ENCODE results near the gene TGIF1. TPM values are rescaled to one million over a fixed set of nuclear protein-coding genes. Genes with fewer than 3 reads are reported as not detected.

TGIF1 gene
- total and polyA plus RNA-seq, 5 donors from 2014 or later = 37.3 to 86.8 (median 43.5) TPM

- peaks cover 5% of the 10 kb centered on the region for H3K27me3 ChIP-seq (ENCODE audit: control insufficient read depth, insufficient read depth, low read length)
- H3K4me1 ChIP-seq (ENCODE audit: control insufficient read depth, insufficient read depth, low read length, poor library complexity, severe bottlenecking) = peaks cover 59% of the 10 kb centered on the region
- H3K4me3 ChIP-seq (ENCODE audit: low read depth, low read length) = peak overlapping the region; percentile 69
- DNase-seq (peak; percentile 69 to 89 (median 87)), ATAC-seq (ENCODE audit: low read depth in 2 of 2) (peak; percentile 50 to 56)
- peaks cover 0 to 4% (median 0%) of the 10 kb centered on the region in 7 donors for H3K9me3 Mint-ChIP-seq
- H3K27ac ChIP-seq (ENCODE audit: insufficient read depth, low read length, poor library complexity, severe bottlenecking) = peak overlapping the region; percentile 97
- H3K4me1 Mint-ChIP-seq = peaks cover 7 to 51% (median 28%) of the 10 kb centered on the region in 4 donors
- H3K9me3 ChIP-seq (ENCODE audit: control insufficient read depth in 2 of 2, low read length in 2 of 2) = no peaks in the 10 kb centered on the region
- peaks cover 4% of the 10 kb centered on the region for H3K36me3 Mint-ChIP-seq
- H3K36me3 ChIP-seq (ENCODE audit: control insufficient read depth, insufficient read depth, low read length) = no peaks in the 10 kb centered on the region
- peak overlapping the region; percentile 96 to 99 (median 97) for H3K4me3 Mint-ChIP-seq
- H3K27me3 Mint-ChIP-seq = peaks cover 65% of the 10 kb centered on the region
- peak overlapping the region; percentile 99 to 100 (median 99) for H3K27ac Mint-ChIP-seq
Measured at GRCh38 chr18:3448838-3449511, 997 bp upstream of the TGIF1 start.

- Histone ChIP-seq H3K36me3 (ENCODE audit: control insufficient read depth, insufficient read depth, low read length) (no peaks in the 10 kb centered on the region), H3K4me3 (ENCODE audit: low read depth, low read length) (peak overlapping the region; percentile 69), H3K27ac (ENCODE audit: insufficient read depth, low read length, poor library complexity, severe bottlenecking) (peak overlapping the region; percentile 97), H3K9me3 (ENCODE audit: control insufficient read depth in 2 of 2, low read length in 2 of 2) (no peaks in the 10 kb centered on the region), H3K4me1 (ENCODE audit: control insufficient read depth, insufficient read depth, low read length, poor library complexity, severe bottlenecking) (peaks cover 62% of the 10 kb centered on the region), H3K27me3 (ENCODE audit: control insufficient read depth, insufficient read depth, low read length) (peaks cover 5% of the 10 kb centered on the region)
- peaks cover 0 to 4% (median 0%) of the 10 kb centered on the region in 7 donors for H3K9me3 Mint-ChIP-seq
- peaks cover 4% of the 10 kb centered on the region for H3K36me3 Mint-ChIP-seq
- H3K27me3 Mint-ChIP-seq = peaks cover 66% of the 10 kb centered on the region
- DNase-seq = no peak
- ATAC-seq (ENCODE audit: low read depth in 2 of 2) = peak; percentile 11 to 13
- H3K4me1 Mint-ChIP-seq = peaks cover 9 to 55% (median 33%) of the 10 kb centered on the region in 4 donors
- peak overlapping the region; percentile 99 to 100 (median 99) for H3K27ac Mint-ChIP-seq
- H3K4me3 Mint-ChIP-seq = peak overlapping the region; percentile 96 to 99 (median 97)
Measured at GRCh38 chr18:3449512-3450011, 410 bp upstream of the TGIF1 start.

GRCh38 chr18:3450799-3451182 lies 819 bp downstream of the TGIF1 start:
- Mint-ChIP-seq H3K27ac (peak overlapping the region; percentile 98 to 99 (median 99)), H3K36me3 (peaks cover 4% of the 10 kb centered on the region), H3K4me1 (peaks cover 17 to 64% (median 38%) of the 10 kb centered on the region in 4 donors), H3K4me3 (peak overlapping the region; percentile 96 to 98 (median 96)), H3K27me3 (peaks cover 64% of the 10 kb centered on the region), H3K9me3 (peaks cover 0 to 4% (median 0%) of the 10 kb centered on the region in 7 donors)
- peak overlapping the region; percentile 72 for H3K4me3 ChIP-seq (ENCODE audit: low read depth, low read length)
- H3K9me3 ChIP-seq (ENCODE audit: control insufficient read depth in 2 of 2, low read length in 2 of 2) = no peaks in the 10 kb centered on the region
- peak overlapping the region; percentile 97 for H3K27ac ChIP-seq (ENCODE audit: insufficient read depth, low read length, poor library complexity, severe bottlenecking)
- peaks cover 5% of the 10 kb centered on the region for H3K27me3 ChIP-seq (ENCODE audit: control insufficient read depth, insufficient read depth, low read length)
- H3K36me3 ChIP-seq (ENCODE audit: control insufficient read depth, insufficient read depth, low read length) = no peaks in the 10 kb centered on the region
- DNase-seq (no peak), ATAC-seq (ENCODE audit: low read depth in 2 of 2) (no peak)
- peaks cover 68% of the 10 kb centered on the region for H3K4me1 ChIP-seq (ENCODE audit: control insufficient read depth, insufficient read depth, low read length, poor library complexity, severe bottlenecking)

DNA sequence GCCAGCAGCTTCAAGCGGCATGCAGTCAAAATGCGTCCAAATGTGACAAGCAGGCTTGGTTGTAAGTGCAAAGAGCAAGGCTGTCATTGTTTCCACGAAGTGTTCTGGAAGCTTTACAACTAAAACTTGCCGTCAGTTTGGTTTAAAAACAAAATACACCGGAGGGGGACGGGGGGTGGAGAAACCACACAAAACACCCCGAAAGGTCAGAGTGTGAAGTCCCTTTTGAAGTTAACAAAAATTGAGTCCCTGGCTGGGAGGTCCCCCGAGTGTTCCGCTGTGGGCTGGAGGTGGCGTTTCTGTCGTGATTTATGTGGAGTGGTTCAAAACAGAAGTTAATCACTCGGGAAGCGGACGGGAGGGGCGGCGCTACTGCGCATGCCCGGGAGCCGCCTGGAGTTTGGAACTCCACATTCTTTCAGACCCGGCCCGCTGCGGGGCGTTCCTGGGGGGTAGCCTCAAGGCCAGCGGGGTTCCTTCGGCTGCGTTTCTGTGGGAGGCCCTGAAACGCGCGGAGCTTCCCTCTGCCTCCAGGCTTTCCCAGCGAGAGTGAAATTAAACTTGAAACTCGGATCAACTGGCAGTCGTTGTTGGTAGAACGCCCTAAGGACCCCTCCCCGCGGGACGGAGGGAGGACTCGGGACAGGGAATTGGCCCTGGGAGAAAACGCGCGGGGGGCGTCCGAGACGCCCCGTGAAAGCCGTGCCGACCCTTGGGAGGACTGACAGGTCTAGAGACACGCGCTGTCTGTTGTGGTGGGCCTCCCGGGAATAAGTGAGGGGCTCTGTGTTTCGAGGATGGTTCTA lies 1.4 kb downstream of the TGIF1 start:
- H3K36me3 Mint-ChIP-seq = peaks cover 4% of the 10 kb centered on the region
- H3K4me3 Mint-ChIP-seq = peak overlapping the region; percentile 96 to 98 (median 96)

GRCh38 chr18:3451989-3452749 lies 2.2 kb downstream of the TGIF1 start:
- H3K27ac ChIP-seq (ENCODE audit: insufficient read depth, low read length, poor library complexity, severe bottlenecking) = peak overlapping the region; percentile 97

More for the DNA sequence above, 1.4 kb downstream of the TGIF1 start:
- DNase-seq (peak; percentile 71 to 80 (median 73)), ATAC-seq (ENCODE audit: low read depth in 2 of 2) (peak; percentile 14 to 17)
- peaks cover 0 to 4% (median 0%) of the 10 kb centered on the region in 7 donors for H3K9me3 Mint-ChIP-seq
- H3K27me3 ChIP-seq (ENCODE audit: control insufficient read depth, insufficient read depth, low read length) = peaks cover 5% of the 10 kb centered on the region
- peaks cover 62% of the 10 kb centered on the region for H3K27me3 Mint-ChIP-seq
- H3K4me3 ChIP-seq (ENCODE audit: low read depth, low read length) = peak overlapping the region; percentile 72
- peak overlapping the region; percentile 97 for H3K27ac ChIP-seq (ENCODE audit: insufficient read depth, low read length, poor library complexity, severe bottlenecking)
- H3K36me3 ChIP-seq (ENCODE audit: control insufficient read depth, insufficient read depth, low read length) = peaks cover 2% of the 10 kb centered on the region
- no peaks in the 10 kb centered on the region for H3K9me3 ChIP-seq (ENCODE audit: control insufficient read depth in 2 of 2, low read length in 2 of 2)
- peak overlapping the region; percentile 98 to 99 (median 99) for H3K27ac Mint-ChIP-seq
- H3K4me1 Mint-ChIP-seq = peaks cover 23 to 70% (median 41%) of the 10 kb centered on the region in 4 donors
- H3K4me1 ChIP-seq (ENCODE audit: control insufficient read depth, insufficient read depth, low read length, poor library complexity, severe bottlenecking) = peaks cover 68% of the 10 kb centered on the region

DNA sequence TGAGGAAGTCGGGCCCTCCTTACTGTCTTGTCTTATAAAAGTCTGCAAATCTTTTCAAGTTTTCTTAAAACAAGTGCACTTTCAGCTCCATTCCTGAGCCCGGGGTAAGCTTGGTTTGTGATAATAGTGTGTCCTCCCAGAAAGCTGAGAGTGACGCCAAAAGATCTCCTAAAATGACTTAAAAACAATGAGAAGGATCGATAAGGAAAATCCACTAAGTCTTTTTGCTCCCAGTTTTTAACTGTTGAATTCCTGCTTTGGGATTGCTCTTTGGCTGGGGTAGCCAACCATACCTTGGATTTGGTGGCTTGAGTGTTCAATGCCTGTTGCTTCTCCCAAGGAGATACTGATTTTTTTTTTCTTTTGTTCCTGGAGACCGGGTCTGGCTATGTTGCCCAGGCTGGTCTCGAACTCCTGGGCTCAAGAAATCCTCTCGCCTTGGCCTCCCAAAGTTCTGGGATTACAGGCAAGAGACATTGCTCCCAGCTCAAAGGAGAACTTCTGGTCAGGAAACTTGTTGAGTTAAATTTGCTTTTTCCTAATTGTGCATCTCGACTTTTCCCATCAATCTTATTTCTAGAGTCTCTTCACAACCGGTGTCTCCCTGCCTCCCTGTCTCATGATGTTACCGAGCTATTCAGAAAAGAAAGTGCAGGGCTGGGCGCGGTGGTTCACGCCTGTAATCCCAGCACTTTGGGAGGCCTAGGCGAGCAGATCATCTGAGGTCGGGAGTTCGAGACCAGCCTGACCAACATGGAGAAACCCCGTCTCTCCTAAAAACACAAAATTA lies 3.0 kb downstream of the TGIF1 start:
- H3K27me3 ChIP-seq (ENCODE audit: control insufficient read depth, insufficient read depth, low read length) = no peaks in the 10 kb centered on the region
- peak overlapping the region; percentile 78 for H3K4me3 ChIP-seq (ENCODE audit: low read depth, low read length)
- Mint-ChIP-seq H3K4me1 (peaks cover 17 to 74% (median 50%) of the 10 kb centered on the region in 4 donors), H3K36me3 (peaks cover 17% of the 10 kb centered on the region), H3K4me3 (peak overlapping the region; percentile 96 to 98 (median 96)), H3K27ac (peak overlapping the region; percentile 98 to 99 (median 99)), H3K9me3 (peaks cover 0 to 2% (median 0%) of the 10 kb centered on the region in 7 donors), H3K27me3 (peaks cover 58% of the 10 kb centered on the region)
- peaks cover 62% of the 10 kb centered on the region for H3K4me1 ChIP-seq (ENCODE audit: control insufficient read depth, insufficient read depth, low read length, poor library complexity, severe bottlenecking)
- H3K36me3 ChIP-seq (ENCODE audit: control insufficient read depth, insufficient read depth, low read length) = peaks cover 2% of the 10 kb centered on the region
- ATAC-seq (ENCODE audit: low read depth in 2 of 2) (no peak), DNase-seq (no peak)
- H3K27ac ChIP-seq (ENCODE audit: insufficient read depth, low read length, poor library complexity, severe bottlenecking) = peak overlapping the region; percentile 97
- no peaks in the 10 kb centered on the region for H3K9me3 ChIP-seq (ENCODE audit: control insufficient read depth in 2 of 2, low read length in 2 of 2)

More at GRCh38 chr18:3451989-3452749, 2.2 kb downstream of the TGIF1 start:
- Mint-ChIP-seq H3K36me3 (peaks cover 9% of the 10 kb centered on the region), H3K27me3 (peaks cover 59% of the 10 kb centered on the region), H3K4me3 (peak overlapping the region; percentile 96 to 98 (median 96)), H3K9me3 (peaks cover 0 to 4% (median 0%) of the 10 kb centered on the region in 7 donors), H3K4me1 (peaks cover 20 to 74% (median 43%) of the 10 kb centered on the region in 4 donors), H3K27ac (peak overlapping the region; percentile 98 to 99 (median 99))
- H3K36me3 ChIP-seq (ENCODE audit: control insufficient read depth, insufficient read depth, low read length) = peaks cover 2% of the 10 kb centered on the region
- peaks cover 5% of the 10 kb centered on the region for H3K27me3 ChIP-seq (ENCODE audit: control insufficient read depth, insufficient read depth, low read length)
- ATAC-seq (ENCODE audit: low read depth in 2 of 2) (no peak), DNase-seq (peak in 1 of 3 donors; percentile 46)
- H3K4me3 ChIP-seq (ENCODE audit: low read depth, low read length) = peak overlapping the region; percentile 78
- no peaks in the 10 kb centered on the region for H3K9me3 ChIP-seq (ENCODE audit: control insufficient read depth in 2 of 2, low read length in 2 of 2)
- H3K4me1 ChIP-seq (ENCODE audit: control insufficient read depth, insufficient read depth, low read length, poor library complexity, severe bottlenecking) = peaks cover 68% of the 10 kb centered on the region
